ENCODE measurements around the gene DNAH7. TPM values are rescaled to one million over a fixed set of nuclear protein-coding genes. Genes with fewer than 3 reads are reported as not detected.
A peak's percentile ranks its signal among the peaks of the same experiment; 100 is the strongest.

DNAH7 gene
- total RNA-seq, 1 experiment from 2014 or later, result 0.09 TPM

- Histone ChIP-seq H3K27me3 (ENCODE audit: insufficient read depth, low read length) (no peaks in the 10 kb centered on the region), H2BK120ac (ENCODE audit: low read depth, low read length, poor library complexity, severe bottlenecking) (no peak overlapping the region), H3K79me1 (ENCODE audit: insufficient read depth, low read depth, low read length, poor library complexity, severe bottlenecking) (peaks cover 11% of the 10 kb centered on the region), H3K4me1 (ENCODE audit: insufficient read depth, low read length) (no peaks in the 10 kb centered on the region; the same call in 1 of the 2 replicates), H3K27ac (ENCODE audit: insufficient read length, low read depth, low read length) (no peak overlapping the region), H3K79me2 (ENCODE audit: insufficient read depth, low read length) (0 out of 2 replicates have a peak, but pooled peaks cover 1% of the 10 kb centered on the region), H3K14ac (ENCODE audit: insufficient read depth, low read length) (no peak overlapping the region), H3T11ph (ENCODE audit: low read length) (no peak overlapping the region), H2BK15ac (ENCODE audit: low read depth, low read length) (no peak overlapping the region), H4K5ac (ENCODE audit: insufficient read length, low read depth, low read length) (no peak overlapping the region), H4K91ac (ENCODE audit: insufficient read length, low read depth, low read length) (no peak overlapping the region), H2BK5ac (ENCODE audit: insufficient read length, low read length) (no peak overlapping the region), H3K56ac (ENCODE audit: insufficient read length, low read depth, low read length) (no peak overlapping the region), H3K23ac (ENCODE audit: insufficient read length, low read depth, low read length) (no peak overlapping the region), H2BK12ac (ENCODE audit: insufficient read length, low read depth, low read length) (no peak overlapping the region), H3K9ac (ENCODE audit: extremely low read depth, insufficient read length, low read length) (no peak overlapping the region), H2BK20ac (ENCODE audit: low read depth, low read length, poor library complexity, severe bottlenecking) (no peak overlapping the region), H2AK5ac (ENCODE audit: insufficient read length, low read length) (no peak overlapping the region), H3K23me2 (ENCODE audit: insufficient read length, low read depth, low read length, poor library complexity, severe bottlenecking) (no peaks in the 10 kb centered on the region), H3K4ac (ENCODE audit: low read depth, low read length) (no peak overlapping the region), H4K8ac (replicated peaks; ENCODE audit: insufficient read length, low read depth, low read length) (no peak overlapping the region), H3K4me2 (ENCODE audit: insufficient read depth, insufficient read length, low read length) (no peak overlapping the region), H3K18ac (ENCODE audit: insufficient read length, low read depth, low read length) (no peak overlapping the region), H4K20me1 (ENCODE audit: control insufficient read depth, insufficient read depth, insufficient read length) (no peaks in the 10 kb centered on the region), H3K9me3 (ENCODE audit: control insufficient read depth, low read depth, low read length) (no peaks in the 10 kb centered on the region), H2AFZ (ENCODE audit: low read length) (no peak overlapping the region)
- H3K36me3 Mint-ChIP-seq (ENCODE audit: insufficient read depth in 1 of 3, low read depth in 3 of 3), result peaks cover 5 to 20% (median 19%) of the 10 kb centered on the region in 3 experiments; a peak in 5 of 7 replicates
- no peak for TF ChIP-seq CTCF (conservative IDR thresholded peaks at IDR 0.05)
- peaks cover 9 to 27% of the 10 kb centered on the region in 2 experiments for H3K4me1 Mint-ChIP-seq
- no CpG with 5 or more reads among the region's 5 CpGs for WGBS (ENCODE audit: extremely low coverage, insufficient read length, low lambda C conversion rate)
- H3K9me3 Mint-ChIP-seq, result 0 out of 5 replicates have a peak, but pooled peaks cover 0 to 1% of the 10 kb centered on the region in 2 experiments
- no peak for DNase-seq
- H3K4me3 Mint-ChIP-seq, result no peak overlapping the region
- no peaks in the 10 kb centered on the region for H3K27me3 Mint-ChIP-seq (ENCODE audit: low read depth)
- peak overlapping the region; percentile 14 to 90 (median 53); a peak in 3 of 7 replicates for H3K27ac Mint-ChIP-seq
Observed at GRCh38 chr2:195706161-195706900, 362.3 kb downstream of the DNAH7 start.

Measured in H9 (cell line).